ENCODE results near the gene FAM151B. TPM values are rescaled to one million over a fixed set of nuclear protein-coding genes. Genes with fewer than 3 reads are reported as not detected.

Gene FAM151B
- total RNA-seq, 3 donors from 2014 or later (not counting 1 experiment from before 2014, with no cell fraction given) = 0.21 to 0.45 (median 0.43) TPM

GRCh38 chr5:80495891-80496290 is 8.0 kb downstream of the FAM151B start:
- Histone ChIP-seq H3K4me3 (ENCODE audit: low read length) (no peak overlapping the region), H3K9me3 (ENCODE audit: control insufficient read depth, insufficient read depth, low read length) (no peaks in the 10 kb centered on the region), H3K4me1 (ENCODE audit: control insufficient read depth, insufficient read depth, low read length) (no peaks in the 10 kb centered on the region), H3K27me3 (ENCODE audit: control insufficient read depth, insufficient read depth, low read length) (no peaks in the 10 kb centered on the region), H3K27ac (ENCODE audit: low read length) (no peak overlapping the region), H3K36me3 (ENCODE audit: control insufficient read depth, insufficient read depth, low read length) (no peaks in the 10 kb centered on the region)
- intact Hi-C loops (cut with micrococcal nuclease) = no loop called here
- peak in 1 of 3 donors; percentile 37 for ATAC-seq
- Mint-ChIP-seq H3K27ac (no peak overlapping the region), H3K36me3 (no peaks in the 10 kb centered on the region), H3K4me3 (no peak overlapping the region), H3K27me3 (ENCODE audit: low read depth in 2 of 2) (peaks cover 14% of the 10 kb centered on the region in 2 donors), H3K9me3 (peaks cover 0 to 3% of the 10 kb centered on the region in 2 donors), H3K4me1 (no peaks in the 10 kb centered on the region)
- TF ChIP-seq CTCF (IDR thresholded peaks at IDR 0.05) = no peak
- 88% methylated on average over 2 of the region's 2 CpGs for WGBS (ENCODE audit: insufficient coverage)
- DNase-seq = no peak

GRCh38 chr5:80502800-80503199 is 14.9 kb downstream of the FAM151B start:
- Mint-ChIP-seq H3K4me1 (no peaks in the 10 kb centered on the region), H3K9me3 (no peaks in the 10 kb centered on the region), H3K36me3 (no peaks in the 10 kb centered on the region), H3K27ac (no peak overlapping the region), H3K4me3 (no peak overlapping the region), H3K27me3 (ENCODE audit: low read depth in 2 of 2) (peaks cover 0 to 8% of the 10 kb centered on the region in 2 donors)
- Histone ChIP-seq H3K27ac (ENCODE audit: low read length) (no peak overlapping the region), H3K9me3 (ENCODE audit: control insufficient read depth, insufficient read depth, low read length) (no peaks in the 10 kb centered on the region), H3K4me1 (ENCODE audit: control insufficient read depth, insufficient read depth, low read length) (peaks cover 2% of the 10 kb centered on the region), H3K4me3 (ENCODE audit: low read length) (no peak overlapping the region), H3K27me3 (ENCODE audit: control insufficient read depth, insufficient read depth, low read length) (no peaks in the 10 kb centered on the region), H3K36me3 (ENCODE audit: control insufficient read depth, insufficient read depth, low read length) (no peaks in the 10 kb centered on the region)
- ATAC-seq (no peak), DNase-seq (no peak)
- no peak for TF ChIP-seq CTCF (IDR thresholded peaks at IDR 0.05)
- WGBS (ENCODE audit: insufficient coverage) = no CpG with 5 or more reads among the region's 2 CpGs
- intact Hi-C loops (cut with micrococcal nuclease) = no loop called here

- no peak overlapping the region for H3K27ac ChIP-seq (ENCODE audit: low read length)
- no peak for DNase-seq
- Mint-ChIP-seq H3K27ac (no peak overlapping the region), H3K4me1 (no peaks in the 10 kb centered on the region), H3K9me3 (no peaks in the 10 kb centered on the region), H3K4me3 (no peak overlapping the region), H3K27me3 (ENCODE audit: low read depth in 2 of 2) (peaks cover 0 to 9% of the 10 kb centered on the region in 2 donors), H3K36me3 (no peaks in the 10 kb centered on the region)
- peak in 1 of 3 donors; percentile 55 for ATAC-seq
- no peaks in the 10 kb centered on the region for H3K27me3 ChIP-seq (ENCODE audit: control insufficient read depth, insufficient read depth, low read length)
- no peaks in the 10 kb centered on the region for H3K36me3 ChIP-seq (ENCODE audit: control insufficient read depth, insufficient read depth, low read length)
- no peaks in the 10 kb centered on the region for H3K9me3 ChIP-seq (ENCODE audit: control insufficient read depth, insufficient read depth, low read length)
- H3K4me1 ChIP-seq (ENCODE audit: control insufficient read depth, insufficient read depth, low read length) = peaks cover 2% of the 10 kb centered on the region
- no peak overlapping the region for H3K4me3 ChIP-seq (ENCODE audit: low read length)
- intact Hi-C loops (cut with micrococcal nuclease) = no loop called here
- no peak for TF ChIP-seq CTCF (IDR thresholded peaks at IDR 0.05)
- WGBS (ENCODE audit: insufficient coverage) = 40% methylated on average over 1 of the region's 1 CpG
Measured at GRCh38 chr5:80503641-80504040, 15.7 kb downstream of the FAM151B start.

- Histone ChIP-seq H3K9me3 (ENCODE audit: control insufficient read depth, insufficient read depth, low read length) (no peaks in the 10 kb centered on the region), H3K4me3 (ENCODE audit: low read length) (no peak overlapping the region), H3K36me3 (ENCODE audit: control insufficient read depth, insufficient read depth, low read length) (no peaks in the 10 kb centered on the region), H3K27me3 (ENCODE audit: control insufficient read depth, insufficient read depth, low read length) (no peaks in the 10 kb centered on the region), H3K27ac (ENCODE audit: low read length) (no peak overlapping the region), H3K4me1 (ENCODE audit: control insufficient read depth, insufficient read depth, low read length) (peaks cover 2% of the 10 kb centered on the region)
- no peak overlapping the region for H3K27ac Mint-ChIP-seq
- H3K36me3 Mint-ChIP-seq = no peaks in the 10 kb centered on the region
- intact Hi-C loops (cut with micrococcal nuclease) = no loop called here
- no peak for TF ChIP-seq CTCF (IDR thresholded peaks at IDR 0.05)
- H3K4me1 Mint-ChIP-seq = no peaks in the 10 kb centered on the region
- H3K4me3 Mint-ChIP-seq = no peak overlapping the region
- DNase-seq = no peak
- H3K9me3 Mint-ChIP-seq = no peaks in the 10 kb centered on the region
- no CpG with 5 or more reads among the region's 1 CpG for WGBS (ENCODE audit: insufficient coverage)
- peaks cover 0 to 6% of the 10 kb centered on the region in 2 donors for H3K27me3 Mint-ChIP-seq (ENCODE audit: low read depth in 2 of 2)
- no peak for ATAC-seq
Measured at GRCh38 chr5:80504833-80505232, 16.9 kb downstream of the FAM151B start.

Data from natural killer cell (primary cell).